ENCODE data around the gene CACNB1. TPM values are rescaled to one million over a fixed set of nuclear protein-coding genes. Genes with fewer than 3 reads are reported as not detected.
A peak's percentile ranks its signal among the peaks of the same experiment; 100 is the strongest.

Gene CACNB1
- total and polyA plus RNA-seq, 2 of the 13 experiments (the other 11 are each of a cell fraction or from before 2014, with no cell fraction given): 0.75 to 1.5 TPM

DNA sequence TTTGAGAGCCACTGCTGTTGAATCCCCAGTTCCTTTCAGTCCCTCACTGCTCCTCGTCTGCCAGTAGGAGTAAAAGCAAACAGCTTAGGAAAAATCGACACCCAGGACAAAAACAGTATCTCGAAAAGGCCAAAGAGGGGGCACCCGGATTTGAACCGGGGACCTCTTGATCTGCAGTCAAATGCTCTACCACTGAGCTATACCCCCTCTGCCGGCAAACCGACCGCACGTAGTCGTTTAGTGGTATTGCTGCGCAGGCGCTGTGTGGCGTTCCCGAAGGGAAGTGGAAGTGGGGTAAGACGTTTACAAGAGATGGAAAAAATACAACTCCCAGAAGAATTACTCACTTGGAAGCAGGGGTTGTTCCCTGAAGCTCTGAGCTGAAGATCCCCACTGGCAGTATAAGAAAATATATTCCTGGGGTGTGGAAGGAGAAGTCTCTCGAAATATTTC is 43.8 kb downstream of the CACNB1 start (continued):
- TF ChIP-seq, protein P1, sequence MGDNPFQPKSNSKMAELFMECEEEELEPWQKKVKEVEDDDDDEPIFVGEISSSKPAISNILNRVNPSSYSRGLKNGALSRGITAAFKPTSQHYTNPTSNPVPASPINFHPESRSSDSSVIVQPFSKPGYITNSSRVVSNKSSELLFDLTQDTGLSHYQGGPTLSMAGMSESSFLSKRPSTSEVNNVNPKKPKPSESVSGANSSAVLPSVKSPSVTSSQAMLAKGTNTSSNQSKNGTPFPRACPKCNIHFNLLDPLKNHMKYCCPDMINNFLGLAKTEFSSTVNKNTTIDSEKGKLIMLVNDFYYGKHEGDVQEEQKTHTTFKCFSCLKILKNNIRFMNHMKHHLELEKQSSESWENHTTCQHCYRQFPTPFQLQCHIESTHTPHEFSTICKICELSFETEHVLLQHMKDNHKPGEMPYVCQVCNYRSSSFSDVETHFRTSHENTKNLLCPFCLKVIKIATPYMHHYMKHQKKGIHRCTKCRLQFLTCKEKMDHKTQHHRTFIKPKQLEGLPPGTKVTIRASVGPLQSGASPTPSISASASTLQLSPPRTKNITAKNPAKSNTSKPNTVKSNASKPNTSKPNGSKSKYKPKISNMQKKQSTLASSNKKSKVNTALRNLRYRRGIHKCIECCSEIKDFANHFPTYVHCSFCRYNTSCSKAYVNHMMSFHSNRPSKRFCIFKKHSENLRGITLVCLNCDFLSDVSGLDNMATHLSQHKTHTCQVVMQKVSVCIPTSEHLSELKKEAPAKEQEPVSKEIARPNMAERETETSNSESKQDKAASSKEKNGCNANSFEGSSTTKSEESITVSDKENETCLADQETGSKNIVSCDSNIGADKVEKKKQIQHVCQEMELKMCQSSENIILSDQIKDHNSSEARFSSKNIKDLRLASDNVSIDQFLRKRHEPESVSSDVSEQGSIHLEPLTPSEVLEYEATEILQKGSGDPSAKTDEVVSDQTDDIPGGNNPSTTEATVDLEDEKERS (CRISPR knock-in tag; IDR thresholded peaks at IDR 0.05): no peak
- TF ChIP-seq E2F1 (CRISPR knock-in tag; IDR thresholded peaks at IDR 0.05) (no peak), NCOA5 (CRISPR knock-in tag; IDR thresholded peaks at IDR 0.05) (no peak), KDM3A (CRISPR knock-in tag; IDR thresholded peaks at IDR 0.05; ENCODE audit: low read depth) (no peak; the same call in 1 of the 2 replicates), TERF1 (CRISPR knock-in tag; IDR thresholded peaks at IDR 0.05) (no peak; the same call in 1 of the 2 replicates), FOSL1 (CRISPR knock-in tag; IDR thresholded peaks at IDR 0.05; ENCODE audit: borderline replicate concordance) (no peak), PITX1 (CRISPR knock-in tag; IDR thresholded peaks at IDR 0.05) (no peak), TARDBP (CRISPR knock-in tag; IDR thresholded peaks at IDR 0.05) (no peak), ZBED4 (CRISPR knock-in tag; IDR thresholded peaks at IDR 0.05; ENCODE audit: borderline replicate concordance) (peak; percentile 71; the same call in 1 of the 2 replicates), AGO1 (IDR thresholded peaks at IDR 0.05; ENCODE audit: low read depth, low read length, poor library complexity, severe bottlenecking) (no peak), ZEB1 (IDR thresholded peaks at IDR 0.05; ENCODE audit: insufficient replicate concordance, low read depth) (peak; percentile 65), ZNF550 (CRISPR knock-in tag; IDR thresholded peaks at IDR 0.05; ENCODE audit: borderline replicate concordance) (no peak), ZNF724P (CRISPR knock-in tag; IDR thresholded peaks at IDR 0.05; ENCODE audit: borderline replicate concordance) (no peak), THYN1 (CRISPR knock-in tag; IDR thresholded peaks at IDR 0.05; ENCODE audit: borderline replicate concordance, low read depth) (no peak), SOX5 (CRISPR knock-in tag; IDR thresholded peaks at IDR 0.05; ENCODE audit: borderline replicate concordance) (0 out of 2 replicates have a peak, but pooled peaks have one; percentile 22), PHF21A (CRISPR knock-in tag; IDR thresholded peaks at IDR 0.05) (peak; percentile 71; the same call in 1 of the 2 replicates)
- TF ChIP-seq, protein P2, sequence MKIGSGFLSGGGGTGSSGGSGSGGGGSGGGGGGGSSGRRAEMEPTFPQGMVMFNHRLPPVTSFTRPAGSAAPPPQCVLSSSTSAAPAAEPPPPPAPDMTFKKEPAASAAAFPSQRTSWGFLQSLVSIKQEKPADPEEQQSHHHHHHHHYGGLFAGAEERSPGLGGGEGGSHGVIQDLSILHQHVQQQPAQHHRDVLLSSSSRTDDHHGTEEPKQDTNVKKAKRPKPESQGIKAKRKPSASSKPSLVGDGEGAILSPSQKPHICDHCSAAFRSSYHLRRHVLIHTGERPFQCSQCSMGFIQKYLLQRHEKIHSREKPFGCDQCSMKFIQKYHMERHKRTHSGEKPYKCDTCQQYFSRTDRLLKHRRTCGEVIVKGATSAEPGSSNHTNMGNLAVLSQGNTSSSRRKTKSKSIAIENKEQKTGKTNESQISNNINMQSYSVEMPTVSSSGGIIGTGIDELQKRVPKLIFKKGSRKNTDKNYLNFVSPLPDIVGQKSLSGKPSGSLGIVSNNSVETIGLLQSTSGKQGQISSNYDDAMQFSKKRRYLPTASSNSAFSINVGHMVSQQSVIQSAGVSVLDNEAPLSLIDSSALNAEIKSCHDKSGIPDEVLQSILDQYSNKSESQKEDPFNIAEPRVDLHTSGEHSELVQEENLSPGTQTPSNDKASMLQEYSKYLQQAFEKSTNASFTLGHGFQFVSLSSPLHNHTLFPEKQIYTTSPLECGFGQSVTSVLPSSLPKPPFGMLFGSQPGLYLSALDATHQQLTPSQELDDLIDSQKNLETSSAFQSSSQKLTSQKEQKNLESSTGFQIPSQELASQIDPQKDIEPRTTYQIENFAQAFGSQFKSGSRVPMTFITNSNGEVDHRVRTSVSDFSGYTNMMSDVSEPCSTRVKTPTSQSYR (CRISPR knock-in tag; IDR thresholded peaks at IDR 0.05; ENCODE audit: borderline replicate concordance): no peak
